Adrenal gland (tissue), 12 donors: ENCODE measurements around the gene AHDC1. TPM values are rescaled to one million over a fixed set of nuclear protein-coding genes. Genes with fewer than 3 reads are reported as not detected.
A peak's percentile ranks its signal among the peaks of the same experiment; 100 is the strongest.

Experiments
- DNase-seq, 7 donors: peaks; one replicate each; pipeline ENCODE4 v3.0.0-alpha.2; 2019 to 2020
- H3K27ac ChIP-seq, 5 donors: fragments of 200-600 bp; sonication (generic) in 4 of 5; 1 replicate in 3 of 5; 2 replicates in 2 of 5; pipeline versions ENCODE4 v1.5.1 to v1.8.0; 2016 to 2020; ENCODE audit warnings: mild to moderate bottlenecking in 1 of 5
- H3K27me3 ChIP-seq: fragments of 200-600 bp; 2 replicates; pipeline ENCODE4 v1.8.0; 2021
- H3K36me3 ChIP-seq, 2 donors: fragments of 200-600 bp; replicated peaks in 1 of 2; 1 replicate in 1 of 2; 2 replicates in 1 of 2; pipeline versions ENCODE4 v1.5.1 to v1.8.0; 2018 to 2022
- H3K4me1 ChIP-seq, 2 donors: fragments of 200-600 bp; replicated peaks in 1 of 2; 1 replicate in 1 of 2; 2 replicates in 1 of 2; pipeline versions ENCODE4 v1.5.1 to v1.8.0; 2018 to 2021
- H3K4me3 ChIP-seq, 4 donors: fragments of 200-600 bp; sonication (generic) in 3 of 4; one replicate each; pipeline ENCODE4 v1.5.1; 2016 to 2018
- H3K9me3 ChIP-seq, 3 donors: fragments of 200-600 bp; sonication (generic) in 1 of 3; replicated peaks in 1 of 3; 1 replicate in 2 of 3; 2 replicates in 1 of 3; pipeline versions ENCODE4 v1.5.1 to v1.8.0; 2016 to 2021
- CTCF ChIP-seq, 6 experiments: fragments of 450-650 bp in 4 of 6; fragments of 200-600 bp in 2 of 6; sonication (generic) in 1 of 6; IDR thresholded peaks; 1 replicate in 5 of 6; 2 replicates in 1 of 6; pipeline versions ENCODE4 v1.5.1 to v1.8.0; 2016 to 2021; ENCODE audit warnings: antibody characterized with exemption in 6 of 6, mild to moderate bottlenecking in 2 of 6, moderate library complexity in 1 of 6
- POLR2A ChIP-seq, 2 donors: fragments of 450-650 bp; IDR thresholded peaks; one replicate each; pipeline ENCODE4 v1.6.1; 2017; ENCODE audit warnings: antibody characterized with exemption in 2 of 2, mild to moderate bottlenecking in 2 of 2, moderate library complexity in 1 of 2
- WGBS, 4 donors: extraction: QIAGEN DNeasy Blood & Tissue Kit in 2 of 4; methylation state at CpG; one replicate each; pipeline versions ENCODE4 v1.1.5 to v1.1.7; 2013 to 2017; 5-methylcytosine and 5-hydroxymethylcytosine counted together
- intact Hi-C, 2 donors: fragments of 100-400 bp; cut with DNase I; formaldehyde crosslinking; loops; one replicate each; pipeline versions ENCODE4 v1.14.1 to v1.15.0; 2022 to 2023
- polyA plus RNA-seq, 3 donors: library from polyadenylated mRNA; stranded (reverse); fragments of 200-250 nt in 2 of 3; fragments of 350-450 nt in 1 of 3; fragmentation: Illumina TruSeq in 1 of 3; extraction: RNeasy Lipid Tissue Mini Kit (QIAGEN cat#74804) in 1 of 3; gene quantifications; one replicate each; pipeline ENCODE4 v1.2.3, GENCODE V29; 2013 to 2014
- total RNA-seq, 9 donors: library from RNA; depleted of rRNA in 4 of 9; stranded (reverse); fragments of >200 nt in 4 of 9; fragments of 120-200 nt in 1 of 9; fragmentation: NEBNext Ultra II Directional in 1 of 9; extraction: Animal tissue kit (Norgen Biotek cat#: 25700) in 1 of 9; gene quantifications; one replicate each; pipeline versions ENCODE4 v1.1.0 to v1.2.4, GENCODE V29; 2013 to 2023
- donor health status: healthy with polysubstance abuse.
- donor health status: Bipolar disorder and iron deficiency.
- donor health status: DM: yes; HTN: yes; CAD: no.
- donor health status: DM: no; HTN: no; CAD: no.
- donor health status: DM: no; HTN: no; CAD: no.
- donor health status: DM: yes; HTN: yes; CAD: no.

The AHDC1 gene
- total and polyA plus RNA-seq, 12 donors, result 10.4 to 111 (median 61.3) TPM

DNA sequence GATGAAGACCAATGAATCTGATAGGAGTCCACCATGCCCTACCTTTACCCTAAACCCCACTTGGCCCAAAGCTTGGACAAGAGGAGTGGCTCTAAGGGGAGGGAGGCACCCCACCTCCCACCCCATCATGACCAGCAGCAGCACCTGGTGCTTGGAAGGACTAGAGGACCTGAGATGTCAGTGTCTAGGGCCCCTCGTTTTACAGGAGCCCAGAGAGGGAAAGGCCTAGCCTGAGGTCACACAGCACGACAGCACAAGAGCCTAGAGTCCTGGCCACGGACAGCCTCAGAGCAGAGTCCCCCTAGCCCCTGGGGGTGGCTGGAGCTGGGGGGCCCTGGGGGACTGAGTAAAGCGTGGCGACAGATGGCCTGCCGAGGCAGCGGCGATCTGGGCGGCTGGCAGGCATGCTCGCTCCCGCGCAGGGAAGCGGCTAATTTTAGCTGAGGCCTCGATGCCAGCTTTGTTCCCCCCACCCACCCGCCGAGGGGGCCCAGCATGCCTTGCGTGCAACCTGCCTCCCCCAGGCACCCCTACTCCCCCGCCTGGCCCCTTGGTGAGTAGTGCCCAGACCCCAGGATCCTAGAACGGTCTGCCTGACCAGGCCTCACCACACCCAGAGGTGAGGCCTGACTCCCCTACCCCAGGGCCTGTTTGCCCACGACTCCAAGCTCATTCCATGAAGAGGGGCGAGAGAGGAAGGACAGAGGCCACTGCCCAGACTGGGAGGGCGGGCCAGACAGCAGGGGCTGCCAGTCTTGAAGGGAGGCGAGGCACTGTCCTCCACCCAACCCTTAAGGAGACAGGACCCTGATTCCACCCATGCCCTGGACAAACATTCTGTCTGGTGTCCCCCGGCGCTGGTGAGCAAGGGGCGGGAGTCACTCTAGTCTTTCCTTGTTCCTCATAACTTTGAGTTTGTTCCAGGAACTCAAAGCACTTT is 39.0 kb downstream of the AHDC1 start:
- peak in 1 of 2 donors; percentile 19 for TF ChIP-seq POLR2A (IDR thresholded peaks at IDR 0.05)
- no peak for TF ChIP-seq CTCF (IDR thresholded peaks at IDR 0.05)
- Histone ChIP-seq H3K9me3 (no peaks in the 10 kb centered on the region), H3K27ac (peak overlapping the region; percentile 71 to 96 (median 86)), H3K36me3 (no peaks in the 10 kb centered on the region), H3K4me1 (peaks cover 90 to 97% of the 10 kb centered on the region in 2 donors), H3K4me3 (no peak overlapping the region), H3K27me3 (no peaks in the 10 kb centered on the region)
- DNase-seq, result peak in 4 of 7 donors; percentile 44 to 68 (median 58)
- intact Hi-C loops, result no loop called here
- 24 to 61% (median 45%) methylated on average over 17 to 26 of the region's 26 CpGs for WGBS, 4 donors

DNA sequence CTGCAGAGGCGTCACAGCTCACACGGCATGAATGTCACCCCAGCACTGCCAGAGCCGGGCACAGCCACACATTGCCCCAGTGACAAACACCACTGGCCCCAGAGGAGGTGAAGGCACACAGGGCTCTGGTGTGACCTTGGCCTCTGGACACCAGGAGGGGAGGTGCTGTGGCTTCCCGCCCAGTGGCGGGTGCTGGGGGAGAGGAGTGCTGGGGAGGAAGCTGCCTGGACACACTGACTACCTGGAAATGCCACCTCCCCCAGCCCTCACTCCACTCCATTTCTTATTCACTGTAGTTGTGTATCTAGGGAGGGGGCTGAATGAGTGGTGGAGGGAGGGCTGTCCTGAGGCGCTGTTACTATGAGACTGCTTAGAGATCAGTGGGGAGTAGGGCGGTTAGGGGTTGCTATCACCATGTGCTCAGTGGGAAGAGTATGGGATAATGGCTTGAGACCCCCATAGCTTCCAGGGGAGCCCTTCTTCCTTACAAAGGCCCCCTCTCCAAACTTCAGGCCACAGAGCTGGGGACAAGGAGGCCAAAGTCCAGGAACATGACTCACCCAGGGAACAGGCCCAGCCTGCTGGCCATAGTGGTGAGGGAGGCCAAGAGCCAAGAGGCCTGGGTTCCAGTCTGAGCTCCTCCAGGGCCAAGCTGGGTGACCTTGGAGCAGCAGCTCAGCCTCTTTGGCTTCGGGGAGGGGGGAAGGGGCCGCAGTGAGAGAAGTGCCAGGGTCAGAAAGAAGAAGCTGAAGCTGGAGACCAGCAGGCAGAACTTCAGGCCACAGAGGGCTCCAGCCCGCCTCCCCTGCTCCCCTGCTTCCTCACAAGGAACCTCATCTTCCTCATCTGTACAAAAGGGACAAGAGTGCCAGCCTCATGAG is 40.1 kb downstream of the AHDC1 start:
- peaks cover 80 to 95% of the 10 kb centered on the region in 2 donors for H3K4me1 ChIP-seq
- TF ChIP-seq POLR2A (IDR thresholded peaks at IDR 0.05), result peak in 1 of 2 donors; percentile 30
- no peak for TF ChIP-seq CTCF (IDR thresholded peaks at IDR 0.05)
- H3K4me3 ChIP-seq, result no peak overlapping the region
- intact Hi-C loops, result no loop called here
- H3K36me3 ChIP-seq, result peaks cover 0 to under 1% of the 10 kb centered on the region in 2 donors
- no peaks in the 10 kb centered on the region for H3K9me3 ChIP-seq
- peak; percentile 69 to 91 (median 88) for DNase-seq
- 26 to 37% (median 32%) methylated on average over 7 to 10 of the region's 10 CpGs for WGBS, 4 donors
- H3K27me3 ChIP-seq, result no peaks in the 10 kb centered on the region
- H3K27ac ChIP-seq, result peak overlapping the region; percentile 71 to 96 (median 86)

DNA sequence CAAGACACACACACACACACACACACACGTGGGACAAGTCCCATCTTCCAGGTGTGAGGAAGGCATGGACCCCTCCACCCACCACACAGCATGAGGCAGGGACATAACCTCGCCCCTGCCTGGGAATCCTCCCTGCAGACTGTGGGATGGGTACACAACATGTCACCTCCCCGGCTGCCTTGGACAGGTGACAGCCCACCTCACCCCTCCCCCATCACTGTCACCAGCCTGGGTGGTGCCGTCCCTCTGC is 40.7 kb downstream of the AHDC1 start:
- DNase-seq, result no peak
- H3K9me3 ChIP-seq, result no peaks in the 10 kb centered on the region
- TF ChIP-seq POLR2A (IDR thresholded peaks at IDR 0.05) (no peak), CTCF (IDR thresholded peaks at IDR 0.05) (no peak)
- H3K27me3 ChIP-seq, result no peaks in the 10 kb centered on the region
- intact Hi-C loops, result no loop called here
- peak overlapping the region in 4 of 5 donors; percentile 71 to 96 (median 86) for H3K27ac ChIP-seq
- H3K36me3 ChIP-seq, result peaks cover 0 to 6% of the 10 kb centered on the region in 2 donors
- peaks cover 77 to 91% of the 10 kb centered on the region in 2 donors for H3K4me1 ChIP-seq
- WGBS, 4 donors, result 25 to 33% (median 33%) methylated on average over 4 of the region's 4 CpGs; no CpG with 5 or more reads in 1 of the 4 donors
- H3K4me3 ChIP-seq, result no peak overlapping the region
